ENCODE data around the gene MAP7.
"Not testable (repeated sequence)": the region's sequence is repeated elsewhere in the genome, so short reads cannot be mapped to it uniquely, and the experiment has no call there.

MAP7 gene

GRCh38 chr6:136464874-136465273 is 85.3 kb downstream of the MAP7 start:
- no peak for DNase-seq

- DNase-seq = no peak
These were observed 86.1 kb downstream of the MAP7 start for GRCh38 chr6:136464148-136464547.

- no peak for DNase-seq
These were observed 86.5 kb downstream of the MAP7 start for GRCh38 chr6:136463743-136464142.

GRCh38 chr6:136446579-136447187 is 103.5 kb downstream of the MAP7 start:
- DNase-seq = no peak

GRCh38 chr6:136446145-136446544 is 104.1 kb downstream of the MAP7 start:
- no peak for DNase-seq

- DNase-seq = no peak
These were observed 105.2 kb downstream of the MAP7 start for GRCh38 chr6:136445063-136445462.

- DNase-seq = no peak
These were observed 110.0 kb downstream of the MAP7 start for GRCh38 chr6:136440203-136440602.

- DNase-seq = no peak
These were observed 110.6 kb downstream of the MAP7 start for GRCh38 chr6:136439514-136440190.

- DNase-seq = no peak
These were observed 111.8 kb downstream of the MAP7 start for GRCh38 chr6:136438441-136438840.

- no peak for DNase-seq
These were observed 113.0 kb downstream of the MAP7 start for GRCh38 chr6:136437246-136437645.

- no peak for DNase-seq
These were observed 115.1 kb downstream of the MAP7 start for GRCh38 chr6:136435101-136435500.

- not testable (repeated sequence) for DNase-seq
These were observed 118.9 kb downstream of the MAP7 start for GRCh38 chr6:136431306-136431705.

GRCh38 chr6:136429264-136430065 is 120.8 kb downstream of the MAP7 start:
- DNase-seq = no peak

GRCh38 chr6:136427378-136427717 is 122.9 kb downstream of the MAP7 start:
- DNase-seq = no peak

- no peak for DNase-seq
These were observed 123.4 kb downstream of the MAP7 start for GRCh38 chr6:136426627-136427377.

GRCh38 chr6:136425793-136426192 is 124.4 kb downstream of the MAP7 start:
- no peak for DNase-seq

GRCh38 chr6:136424901-136425300 is 125.3 kb downstream of the MAP7 start:
- DNase-seq = no peak

- DNase-seq = no peak
These were observed 125.8 kb downstream of the MAP7 start for GRCh38 chr6:136424450-136424849.

GRCh38 chr6:136421537-136422158 is 128.6 kb downstream of the MAP7 start:
- DNase-seq = no peak

- no peak for DNase-seq
These were observed 129.4 kb downstream of the MAP7 start for GRCh38 chr6:136420853-136421252.

- DNase-seq = no peak
These were observed 134.7 kb downstream of the MAP7 start for GRCh38 chr6:136415351-136416007.

- DNase-seq = no peak
These were observed 137.8 kb downstream of the MAP7 start for GRCh38 chr6:136412410-136412809.

Measured in stimulated activated CD4-positive, alpha-beta T cell treated with anti-CD3 and anti-CD28 coated beads, Interleukin-4, amount 100 ng/mL, for 24 hours (primary cell).